ENCODE results near the gene PRB3. TPM values are rescaled to one million over a fixed set of nuclear protein-coding genes. Genes with fewer than 3 reads are reported as not detected.

The PRB3 gene
- not detected in 2 replicates for total RNA-seq

DNA sequence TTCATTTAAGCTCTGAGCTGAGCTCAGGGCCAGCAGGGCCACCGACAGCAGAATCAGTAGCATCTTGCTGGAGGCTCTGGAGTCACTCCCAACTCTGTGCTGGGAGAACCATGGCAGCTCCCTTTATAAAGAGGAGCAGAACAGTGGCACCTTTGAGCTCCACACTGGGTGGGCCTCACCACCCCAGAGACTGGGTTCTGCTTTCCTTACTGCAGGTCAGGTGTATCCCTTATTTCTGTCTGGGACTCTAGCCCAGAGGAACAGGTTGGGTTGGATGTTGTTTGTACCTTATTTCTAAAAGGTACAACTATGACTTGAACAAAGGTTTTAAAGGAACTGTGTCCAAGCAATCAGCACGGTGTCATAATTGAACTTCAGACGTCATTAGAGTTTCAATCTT lies at the start of gene PRB3:
Gene PRB3 (minus strand): TSS at position 101 of the 400 bp plus-strand sequence. CDS start 38 bp downstream, at position 63.

GRCh38 chr12:11310336-11310735 lies 40.8 kb upstream of the PRB3 start, which contains the start of gene PRB4:
PRB4 (minus strand) TSS chr12:11310436; CDS start chr12:11310398, 38 bp downstream.

Other genes starting within 250 kb of the PRB3 start
- 3.4 and 8.8 TPM in 2 replicates for gene TAS2R19, start 247.1 kb downstream of the PRB3 start, total RNA-seq
- gene TAS2R31, start 238.3 kb downstream of the PRB3 start, total RNA-seq, result 2.4 and 5.1 TPM in 2 replicates
- 1.3 and 3.1 TPM in 2 replicates for gene TAS2R46, start 207.4 kb downstream of the PRB3 start, total RNA-seq
- 1.5 and 1.8 TPM in 2 replicates for gene TAS2R43, start 177.4 kb downstream of the PRB3 start, total RNA-seq
- 3.0 and 7.4 TPM in 2 replicates for gene TAS2R30, start 135.1 kb downstream of the PRB3 start, total RNA-seq
- 4.8 and 5.1 TPM in 2 replicates for gene SMIM10L1, start 98.5 kb downstream of the PRB3 start, total RNA-seq
- gene TAS2R42, start 82.8 kb downstream of the PRB3 start, total RNA-seq, result not detected in 2 replicates
- gene PRB4, start 40.7 kb upstream of the PRB3 start, total RNA-seq, result not detected in 2 replicates
- not detected in 2 replicates for gene PRB2, start 125.9 kb upstream of the PRB3 start, total RNA-seq